Thoracic aorta (tissue), 2 donors: ENCODE results near the gene RPS6KA1. TPM values are rescaled to one million over a fixed set of nuclear protein-coding genes. Genes with fewer than 3 reads are reported as not detected.
"Not testable (repeated sequence)": the region's sequence is repeated elsewhere in the genome, so short reads cannot be mapped to it uniquely, and the experiment has no call there.

Experiments
- ATAC-seq: fragments of 150-250 bp; one replicate; pipeline ENCODE4 v1.8.0; 2017; ENCODE audit warnings: low read depth; ENCODE audit not compliant: insufficient number of reproducible peaks, low FRiP score
- DNase-seq: peaks from one replicate; pipeline ENCODE4 v3.0.0-alpha.2; 2020; ENCODE audit warnings: low spot score
- H3K27ac ChIP-seq, 2 donors: fragments of 200-600 bp; sonication (generic); 1 replicate in 1 of 2; 2 replicates in 1 of 2; pipeline ENCODE4 v1.5.1; 2016; ENCODE audit warnings: mild to moderate bottlenecking in 2 of 2, moderate library complexity in 2 of 2
- H3K27me3 ChIP-seq: fragments of 200-600 bp; sonication (generic); replicated peaks from 2 replicates; pipeline ENCODE4 v1.6.0; 2016; ENCODE audit warnings: mild to moderate bottlenecking; ENCODE audit not compliant: insufficient read depth
- H3K36me3 ChIP-seq: fragments of 200-600 bp; sonication (generic); one replicate; pipeline ENCODE4 v1.5.1; 2016
- H3K4me1 ChIP-seq, 2 donors: fragments of 200-600 bp; sonication (generic); 1 replicate in 1 of 2; 2 replicates in 1 of 2; pipeline versions ENCODE4 v1.5.1 to v1.6.0; 2016; ENCODE audit warnings: low read depth in 2 of 2, mild to moderate bottlenecking in 1 of 2; ENCODE audit not compliant: control insufficient read depth in 1 of 2
- H3K4me3 ChIP-seq: fragments of 200-600 bp; sonication (generic); 2 replicates; pipeline ENCODE4 v1.5.1; 2016; ENCODE audit warnings: mild to moderate bottlenecking
- H3K9me3 ChIP-seq: fragments of 200-600 bp; sonication (generic); 2 replicates; pipeline ENCODE4 v1.5.1; 2016
- CTCF ChIP-seq: fragments of 200-600 bp; sonication (generic); IDR thresholded peaks from one replicate; pipeline ENCODE4 v1.5.1; 2019; ENCODE audit warnings: antibody characterized with exemption
- total RNA-seq, 2 donors: library from RNA; depleted of rRNA; stranded (reverse); fragments of >200 nt; gene quantifications; one replicate each; pipeline versions ENCODE4 v1.1.0 to v1.2.3, GENCODE V29; 2016

RPS6KA1 gene
- total RNA-seq, 2 donors from 2014 or later, result 13.8 to 18.6 TPM

GRCh38 chr1:26493938-26494337 is 35.6 kb upstream of the RPS6KA1 start:
- H3K27ac ChIP-seq, result no peak overlapping the region
- no peak for TF ChIP-seq CTCF
- no peak for ATAC-seq
- H3K36me3 ChIP-seq, result no peaks in the 10 kb centered on the region
- no peaks in the 10 kb centered on the region for H3K9me3 ChIP-seq
- no peaks in the 10 kb centered on the region for H3K4me1 ChIP-seq
- DNase-seq, result no peak
- no peaks in the 10 kb centered on the region for H3K27me3 ChIP-seq
- no peak overlapping the region for H3K4me3 ChIP-seq

GRCh38 chr1:26496861-26497260 is 32.7 kb upstream of the RPS6KA1 start:
- DNase-seq, result no peak
- H3K27ac ChIP-seq, result no peak overlapping the region

GRCh38 chr1:26498894-26499293 is 30.7 kb upstream of the RPS6KA1 start:
- ATAC-seq (no peak), DNase-seq (no peak)
- H3K27ac ChIP-seq, result no peak overlapping the region
- H3K9me3 ChIP-seq, result no peaks in the 10 kb centered on the region
- H3K36me3 ChIP-seq, result no peaks in the 10 kb centered on the region
- H3K4me1 ChIP-seq, result peaks cover 0 to 16% of the 10 kb centered on the region in 2 donors
- no peaks in the 10 kb centered on the region for H3K27me3 ChIP-seq
- no peak for TF ChIP-seq CTCF
- no peak overlapping the region for H3K4me3 ChIP-seq

More at GRCh38 chr1:26496861-26497260, 32.7 kb upstream of the RPS6KA1 start:
- peaks cover 0 to 13% of the 10 kb centered on the region in 2 donors for H3K4me1 ChIP-seq
- H3K27me3 ChIP-seq, result no peaks in the 10 kb centered on the region
- no peaks in the 10 kb centered on the region for H3K36me3 ChIP-seq
- TF ChIP-seq CTCF, result no peak
- H3K4me3 ChIP-seq, result no peak overlapping the region
- H3K9me3 ChIP-seq, result no peaks in the 10 kb centered on the region
- no peak for ATAC-seq

GRCh38 chr1:26500488-26501175 is 28.9 kb upstream of the RPS6KA1 start:
- Histone ChIP-seq H3K27me3 (no peaks in the 10 kb centered on the region), H3K27ac (peak overlapping the region; percentile 79 to 82), H3K36me3 (no peaks in the 10 kb centered on the region), H3K4me3 (peak overlapping the region; percentile 88), H3K9me3 (no peaks in the 10 kb centered on the region), H3K4me1 (peaks cover 0 to 16% of the 10 kb centered on the region in 2 donors)
- TF ChIP-seq CTCF, result no peak
- DNase-seq, result peak; percentile 38
- peak; percentile 84 for ATAC-seq

GRCh38 chr1:26510711-26511110 is 18.9 kb upstream of the RPS6KA1 start:
- not testable (repeated sequence) for H3K36me3 ChIP-seq, DNase-seq, H3K27ac ChIP-seq, H3K4me3 ChIP-seq, H3K4me1 ChIP-seq, H3K27me3 ChIP-seq, ATAC-seq, H3K9me3 ChIP-seq

- not testable (repeated sequence) for H3K4me1 ChIP-seq, H3K4me3 ChIP-seq, H3K36me3 ChIP-seq, ATAC-seq, H3K27ac ChIP-seq, DNase-seq, H3K27me3 ChIP-seq, H3K9me3 ChIP-seq
Observed at GRCh38 chr1:26515836-26516235, 13.7 kb upstream of the RPS6KA1 start.
